ENCODE measurements around the gene TOR1B. TPM values are rescaled to one million over a fixed set of nuclear protein-coding genes. Genes with fewer than 3 reads are reported as not detected.

TOR1B gene, protein sequence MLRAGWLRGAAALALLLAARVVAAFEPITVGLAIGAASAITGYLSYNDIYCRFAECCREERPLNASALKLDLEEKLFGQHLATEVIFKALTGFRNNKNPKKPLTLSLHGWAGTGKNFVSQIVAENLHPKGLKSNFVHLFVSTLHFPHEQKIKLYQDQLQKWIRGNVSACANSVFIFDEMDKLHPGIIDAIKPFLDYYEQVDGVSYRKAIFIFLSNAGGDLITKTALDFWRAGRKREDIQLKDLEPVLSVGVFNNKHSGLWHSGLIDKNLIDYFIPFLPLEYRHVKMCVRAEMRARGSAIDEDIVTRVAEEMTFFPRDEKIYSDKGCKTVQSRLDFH
- total RNA-seq = 20.0 and 34.0 TPM in 2 replicates

DNA sequence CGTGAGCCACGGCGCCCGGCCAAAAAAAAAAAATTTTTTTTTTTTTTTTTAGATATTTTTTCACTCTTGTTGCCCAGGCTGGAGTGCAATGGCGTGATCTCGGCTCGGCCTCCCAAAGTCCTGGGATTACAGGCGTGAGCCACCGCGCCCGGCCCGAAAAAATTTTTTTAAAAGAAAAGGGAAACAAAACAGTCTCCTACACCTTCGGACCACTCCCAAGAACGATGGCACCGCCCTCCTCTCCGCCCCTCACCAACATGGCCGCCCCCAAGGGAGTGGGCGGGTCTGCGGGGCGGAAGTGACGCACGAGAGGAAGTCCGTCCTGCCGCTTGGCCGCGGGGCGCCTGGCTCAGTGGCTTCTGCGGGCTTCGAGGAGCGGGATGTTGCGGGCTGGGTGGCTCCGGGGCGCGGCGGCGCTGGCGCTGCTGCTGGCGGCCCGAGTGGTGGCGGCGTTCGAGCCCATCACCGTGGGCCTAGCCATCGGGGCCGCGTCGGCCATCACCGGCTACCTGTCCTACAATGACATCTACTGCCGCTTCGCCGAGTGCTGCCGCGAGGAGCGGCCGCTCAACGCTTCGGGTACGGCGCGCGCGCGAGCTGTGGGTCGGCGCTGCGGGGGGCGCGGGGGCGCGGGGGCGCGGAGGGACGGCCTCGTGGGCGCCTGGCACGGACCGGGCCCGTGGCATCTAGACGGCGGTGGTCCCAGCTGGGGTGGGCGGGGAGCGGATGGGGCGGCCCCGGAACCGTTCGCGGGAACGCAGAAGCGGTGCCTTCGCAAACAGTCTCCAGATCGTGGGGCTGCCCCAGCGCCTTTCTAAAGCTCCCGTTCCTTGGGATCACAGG lies at the start of gene TOR1B:
TSS of gene TOR1B (plus strand) at position 352 of the 843 bp plus-strand sequence. CDS start at position 381, 29 bp downstream.

DNA sequence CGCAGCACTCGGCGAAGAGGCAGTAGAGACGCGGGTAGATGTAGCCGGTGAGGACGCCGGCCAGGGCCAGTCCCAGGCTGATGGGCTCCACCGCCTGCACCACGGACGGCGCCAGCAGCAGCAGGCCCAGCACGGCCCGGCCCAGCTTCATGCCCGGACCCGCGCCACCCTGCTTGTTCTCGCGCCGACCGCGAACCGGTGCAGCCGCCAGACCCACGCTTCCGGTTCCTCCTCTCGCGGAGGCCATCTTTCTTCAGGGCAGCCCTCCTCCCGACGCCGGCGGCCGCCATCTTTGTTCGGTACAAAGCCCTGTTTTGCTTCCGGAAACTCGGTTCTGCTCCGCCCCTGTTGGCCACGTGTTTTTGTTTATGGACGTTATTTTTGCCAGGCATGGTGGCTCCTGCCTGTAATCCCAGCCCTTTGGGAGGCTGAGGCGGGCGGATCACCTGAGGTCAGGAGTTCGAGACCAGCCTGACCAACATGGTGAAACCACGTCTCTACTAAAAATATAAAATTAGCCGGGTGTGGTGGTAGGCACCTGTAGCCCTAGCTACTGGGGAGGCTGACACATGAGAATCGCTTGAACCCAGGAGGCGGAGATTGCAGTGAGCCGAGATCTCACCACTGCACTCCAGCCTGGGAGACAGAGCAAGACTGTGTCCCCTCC lies 21.1 kb downstream of the TOR1B start, which contains the start of gene TOR1A:
TSS of gene TOR1A (minus strand) at position 202 of the 667 bp plus-strand sequence. CDS start at position 151, 51 bp downstream.

DNA sequence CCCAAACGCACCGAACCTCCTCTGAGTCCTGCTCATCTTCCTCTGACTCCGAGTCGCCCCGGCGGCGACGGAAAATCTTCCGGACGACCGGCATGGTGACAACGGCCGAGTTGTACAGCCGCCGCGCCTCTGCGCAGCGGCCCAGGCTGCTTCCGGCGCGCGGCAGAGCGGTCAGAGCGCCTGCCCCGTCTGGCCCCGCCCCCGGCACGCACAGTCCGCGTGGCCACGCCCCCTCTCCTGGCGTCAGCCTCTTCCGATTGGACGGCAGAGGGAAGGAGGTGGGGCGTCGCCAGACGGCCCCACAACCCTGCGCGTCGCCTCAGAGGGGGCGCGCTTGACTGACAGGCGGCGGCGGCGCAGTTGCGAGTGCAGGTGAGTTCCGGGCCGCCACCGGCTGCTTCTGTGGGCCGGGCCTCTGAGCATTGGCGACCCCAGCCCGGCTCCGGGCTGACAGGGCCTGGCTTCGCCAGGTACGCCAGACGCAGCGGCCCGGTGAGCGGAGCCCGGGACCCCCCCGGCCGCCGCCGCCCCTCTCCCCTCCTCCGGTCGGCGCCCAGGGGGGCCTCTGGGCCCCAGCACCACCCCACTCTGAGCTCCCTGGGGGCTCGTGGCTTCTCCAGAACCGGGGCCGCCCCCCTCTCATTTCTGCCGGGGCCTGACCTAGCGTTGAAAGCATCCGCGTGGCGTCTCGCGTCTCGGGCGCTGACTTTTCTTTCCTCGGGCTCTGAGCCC lies 32.3 kb downstream of the TOR1B start, which contains the start of the genes C9orf78 and USP20:
TSS of gene C9orf78 (minus strand) at position 148 of the 732 bp plus-strand sequence. CDS start at position 94, 54 bp downstream.
TSS of gene USP20 (plus strand) at position 331 of the 732 bp plus-strand sequence. CDS start 17,098 bp downstream, outside the sequence.

Other genes starting within 250 kb of the TOR1B start
- not detected in 2 replicates for gene C9orf50, start 182.1 kb upstream of the TOR1B start, total RNA-seq
- 27.9 and 30.7 TPM in 2 replicates for gene NTMT1, start 177.0 kb upstream of the TOR1B start, total RNA-seq
- gene ASB6, start 161.0 kb upstream of the TOR1B start, total RNA-seq = 20.1 and 20.6 TPM in 2 replicates
- gene PRRX2, start 137.5 kb upstream of the TOR1B start, total RNA-seq = 2.2 and 8.3 TPM in 2 replicates
- 1.1 and 2.1 TPM in 2 replicates for gene PTGES, start 50.1 kb upstream of the TOR1B start, total RNA-seq
- 37.7 and 57.2 TPM in 2 replicates for gene TOR1A, start 21.0 kb downstream of the TOR1B start, total RNA-seq
- 22.4 and 31.4 TPM in 2 replicates for gene C9orf78, start 32.1 kb downstream of the TOR1B start, total RNA-seq
- gene USP20, start 32.3 kb downstream of the TOR1B start, total RNA-seq = 9.4 and 14.3 TPM in 2 replicates
- gene FNBP1, start 240.0 kb downstream of the TOR1B start, total RNA-seq = 26.9 and 29.8 TPM in 2 replicates